Measurements from ENCODE around the gene NLGN4Y.

Gene NLGN4Y

GRCh38 chrY:14834103-14835060 is 310.1 kb downstream of the NLGN4Y start:
- no peak for DNase-seq

DNA sequence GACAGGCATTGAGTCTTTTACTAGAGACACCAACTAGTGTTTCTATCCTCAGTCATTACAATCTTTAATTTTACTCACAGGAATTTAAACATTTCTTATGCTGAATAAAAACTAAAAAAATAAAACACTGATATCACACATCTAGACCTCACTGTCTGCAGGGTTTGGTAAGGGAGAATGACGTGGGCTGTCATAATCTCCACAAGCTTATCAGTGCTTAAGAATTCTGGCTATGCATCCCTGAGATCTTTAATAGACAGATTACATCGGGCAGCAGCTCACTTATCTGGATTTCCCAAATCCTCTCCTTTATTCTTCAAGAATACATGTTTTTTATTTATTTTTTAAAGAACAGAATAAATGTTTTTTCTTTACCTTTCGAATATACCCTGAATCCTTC is 313.1 kb downstream of the NLGN4Y start:
- DNase-seq = no peak

DNA sequence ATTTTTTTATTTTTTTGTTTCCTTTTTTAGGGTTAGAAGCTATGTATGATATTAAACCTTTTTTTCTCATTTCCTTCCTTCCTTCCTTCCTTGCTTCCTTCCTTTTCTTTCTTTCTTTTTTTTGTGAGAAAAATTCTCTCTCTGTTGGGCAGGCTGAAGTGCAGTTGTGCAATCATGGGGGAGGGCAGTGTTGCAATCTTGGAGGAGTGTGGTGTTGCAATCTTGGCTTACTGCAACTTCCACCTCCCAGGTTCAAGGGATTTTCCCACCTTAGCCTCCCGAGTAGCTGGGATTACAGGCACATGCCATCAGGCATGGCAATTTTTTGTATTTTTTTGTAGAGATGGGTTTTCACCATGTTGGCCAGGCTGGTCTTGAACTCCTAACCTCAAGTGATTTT is 326.4 kb downstream of the NLGN4Y start:
- DNase-seq = no peak

GRCh38 chrY:14860448-14860847 is 336.1 kb downstream of the NLGN4Y start:
- DNase-seq = no peak

GRCh38 chrY:14861033-14861432 is 336.7 kb downstream of the NLGN4Y start:
- DNase-seq = peak; percentile 0

DNA sequence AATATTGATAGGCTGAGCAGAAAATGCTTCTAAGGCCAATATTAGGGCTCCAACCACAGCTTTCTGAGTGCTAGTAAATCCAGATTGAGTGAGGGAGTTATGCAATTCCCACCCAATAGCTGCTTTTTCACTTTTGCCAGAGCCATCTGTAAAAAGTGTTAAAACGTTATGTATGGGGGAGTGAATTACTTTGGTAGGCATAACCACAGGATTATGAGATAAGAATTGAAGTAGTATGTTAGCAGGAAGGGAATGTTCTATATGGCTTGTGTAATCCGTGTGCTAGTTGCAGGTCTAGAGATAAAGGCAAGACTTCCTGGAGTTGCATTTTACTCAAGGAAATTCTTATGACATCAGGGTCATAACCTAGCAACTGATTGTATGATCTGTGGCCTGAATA is 347.6 kb downstream of the NLGN4Y start:
- no peak for DNase-seq

Data from right kidney (tissue), 1 donor.